GM21526 (cell line): ENCODE measurements around the gene SMG9.
"Not testable (repeated sequence)": the region's sequence is repeated elsewhere in the genome, so short reads cannot be mapped to it uniquely, and the experiment has no call there.

Experiments used
- ATAC-seq: cut with Tn5 transposase; IDR thresholded peaks from one replicate; pipeline ENCODE4 v1.9.1; 2021; ENCODE audit warnings: moderate library complexity; ENCODE audit not compliant: unreplicated experiment, low FRiP score

Gene SMG9

DNA sequence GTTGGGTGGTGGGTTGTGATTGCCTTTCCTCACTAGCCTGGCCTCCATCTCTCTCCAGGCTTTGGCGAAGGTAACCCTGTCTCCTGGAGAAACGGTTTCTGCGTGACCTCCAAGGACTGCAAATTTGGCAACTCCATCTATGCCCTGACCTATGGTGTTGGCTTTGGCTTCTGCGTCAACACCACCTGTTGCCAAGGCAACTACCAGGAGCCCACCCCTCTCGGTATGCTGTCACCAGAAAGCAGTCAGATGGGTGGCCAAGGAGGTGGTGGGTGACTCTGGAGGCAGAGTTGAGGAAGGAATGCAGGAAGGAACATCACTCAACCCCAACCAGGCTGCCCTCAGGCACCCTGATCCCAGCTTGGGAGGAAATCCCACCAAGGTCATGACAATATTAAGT is 57.5 kb downstream of the SMG9 start:
- ATAC-seq, result no peak

DNA sequence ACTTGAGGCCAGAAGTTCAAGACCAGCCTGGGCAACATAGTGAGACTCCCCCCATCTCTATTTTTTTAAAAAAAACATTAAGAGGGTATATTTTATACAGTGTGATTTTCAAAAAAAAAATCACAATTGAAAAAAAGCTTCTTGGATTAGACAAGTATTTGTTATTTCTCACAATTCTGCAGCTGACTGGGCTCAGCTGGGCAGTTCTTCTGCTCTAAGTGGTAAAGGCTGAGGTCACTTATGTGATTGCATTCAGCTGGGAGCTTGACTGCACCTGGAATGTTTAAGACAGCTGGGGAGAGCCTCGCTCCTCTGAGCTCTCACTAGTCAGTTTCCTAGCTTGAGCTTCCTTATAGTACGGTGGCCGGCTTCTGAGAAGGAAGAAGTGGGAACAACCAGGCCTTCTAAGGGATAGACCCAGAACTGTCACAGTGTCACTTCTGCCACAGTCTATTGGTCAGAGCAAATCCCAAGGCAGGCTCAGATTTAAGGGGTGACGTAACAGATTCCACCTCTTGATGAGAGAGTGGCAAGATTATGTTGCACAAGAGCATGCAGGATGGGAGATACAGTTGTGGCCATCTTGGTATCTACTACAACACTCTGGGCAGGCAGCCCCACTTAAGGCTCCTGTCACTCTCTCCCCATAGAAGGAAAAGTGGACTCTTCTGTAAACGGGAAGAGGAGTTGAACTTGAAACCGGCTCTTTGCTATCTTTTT is 58.6 kb downstream of the SMG9 start:
- no peak for ATAC-seq

DNA sequence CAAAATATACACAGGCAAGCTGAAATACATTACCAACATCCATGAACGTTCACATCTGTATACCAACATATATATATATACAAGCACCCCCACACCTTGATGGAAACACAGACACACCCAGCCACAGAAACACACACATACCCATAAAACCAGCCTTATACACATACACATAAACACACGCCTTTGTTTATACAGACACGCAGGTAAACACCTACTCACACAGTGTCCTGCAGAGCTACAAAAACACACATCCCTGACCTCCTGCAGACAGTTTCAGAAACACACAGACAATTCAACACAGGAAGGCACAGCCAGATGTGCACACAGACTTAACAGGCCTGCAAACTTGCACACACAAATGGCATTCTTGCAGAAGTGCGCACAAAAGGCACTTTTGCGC is 60.2 kb downstream of the SMG9 start:
- no peak for ATAC-seq

DNA sequence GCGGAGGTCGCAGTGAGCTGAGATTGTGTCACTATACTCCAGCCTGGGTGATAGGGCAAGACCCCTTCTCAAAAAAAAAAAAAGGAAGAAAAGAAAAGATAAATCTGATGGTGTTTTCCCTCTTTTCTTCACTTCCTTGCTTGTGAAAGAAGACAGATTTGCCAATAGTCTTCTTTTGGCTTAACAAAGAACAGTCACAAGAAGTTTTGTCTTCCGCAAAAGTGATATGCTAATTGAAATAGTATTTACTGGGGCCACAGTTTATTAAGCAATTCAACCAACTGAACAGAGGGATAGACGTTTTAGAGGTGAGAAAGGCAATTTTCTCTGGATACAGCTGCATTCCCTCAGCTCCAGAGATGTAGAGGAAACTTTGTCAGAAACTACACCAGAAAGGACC is 61.9 kb downstream of the SMG9 start:
- no peak for ATAC-seq

DNA sequence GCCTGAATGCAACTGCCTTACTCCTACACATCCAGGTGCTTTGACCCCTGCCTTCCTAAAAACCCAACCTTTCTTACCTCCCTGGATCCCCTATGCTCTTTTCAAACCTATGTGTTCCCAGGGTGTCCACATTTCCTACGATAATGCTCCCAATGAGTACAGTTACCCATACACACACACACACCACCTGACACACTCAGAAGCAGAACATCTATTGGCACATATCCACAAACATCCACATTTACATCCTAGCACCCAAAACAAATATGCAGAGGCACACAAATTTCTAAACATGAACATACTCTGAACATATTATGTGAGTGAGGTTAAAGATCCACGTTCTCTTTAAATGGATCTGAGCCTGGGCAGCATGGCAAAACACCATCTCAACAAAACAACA is 62.4 kb downstream of the SMG9 start:
- no peak for ATAC-seq

DNA sequence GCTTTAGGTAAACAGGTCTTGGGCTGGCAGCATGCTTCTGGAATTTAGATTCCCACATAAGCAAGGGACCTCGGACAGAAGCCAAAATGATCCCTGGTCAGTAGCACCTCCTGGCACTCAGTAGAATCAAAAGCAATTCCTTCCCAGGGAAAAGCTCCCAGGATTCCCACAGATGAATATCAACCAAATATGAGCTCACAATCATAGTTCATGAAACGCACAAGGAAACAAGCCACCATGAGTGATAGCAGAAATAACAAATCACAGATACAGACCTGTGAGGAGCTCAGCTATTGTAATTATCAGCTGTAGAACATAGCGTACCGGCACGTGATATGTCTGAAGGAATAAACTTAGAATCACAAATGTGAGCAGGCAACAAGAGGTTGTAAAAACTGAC is 63.0 kb downstream of the SMG9 start:
- no peak for ATAC-seq

DNA sequence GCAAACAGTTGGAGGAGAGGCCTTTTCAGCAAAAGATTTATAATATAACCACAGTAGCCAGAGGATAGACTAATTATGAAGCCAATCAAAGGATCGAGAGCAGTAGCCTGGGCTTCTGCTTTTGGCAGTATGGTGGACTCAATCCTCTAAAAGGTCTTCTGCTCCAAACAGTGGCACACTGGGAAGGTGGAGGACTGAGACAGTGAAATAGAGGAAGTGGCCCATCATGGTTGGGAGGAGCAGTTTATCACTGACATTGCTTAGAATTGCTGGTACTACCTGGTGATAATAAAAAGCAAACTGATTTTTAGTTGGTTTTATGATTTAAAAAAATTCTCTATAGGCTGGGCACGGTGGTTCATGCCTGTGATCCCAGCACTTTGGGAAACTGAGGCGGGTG is 63.9 kb downstream of the SMG9 start:
- no peak for ATAC-seq

DNA sequence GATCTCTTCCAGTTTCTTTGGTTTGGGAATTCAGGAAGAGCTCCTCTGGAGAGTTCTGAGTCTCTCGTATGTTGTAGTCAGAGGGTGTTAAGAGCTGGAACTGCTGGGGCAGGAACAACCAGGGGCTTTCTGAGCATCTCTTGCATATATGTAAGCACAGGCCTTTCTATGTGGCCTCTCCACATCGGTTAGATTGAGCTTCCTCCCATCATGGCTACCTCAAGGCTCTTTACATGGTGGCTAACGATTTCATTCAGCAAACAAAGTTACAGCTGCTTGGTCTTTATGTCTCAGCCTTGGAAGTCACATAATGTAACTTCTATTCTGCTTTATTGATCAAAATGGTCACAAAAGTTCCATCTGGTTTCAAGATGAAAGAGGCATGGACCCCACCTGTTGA is 64.3 kb downstream of the SMG9 start:
- ATAC-seq, result no peak

DNA sequence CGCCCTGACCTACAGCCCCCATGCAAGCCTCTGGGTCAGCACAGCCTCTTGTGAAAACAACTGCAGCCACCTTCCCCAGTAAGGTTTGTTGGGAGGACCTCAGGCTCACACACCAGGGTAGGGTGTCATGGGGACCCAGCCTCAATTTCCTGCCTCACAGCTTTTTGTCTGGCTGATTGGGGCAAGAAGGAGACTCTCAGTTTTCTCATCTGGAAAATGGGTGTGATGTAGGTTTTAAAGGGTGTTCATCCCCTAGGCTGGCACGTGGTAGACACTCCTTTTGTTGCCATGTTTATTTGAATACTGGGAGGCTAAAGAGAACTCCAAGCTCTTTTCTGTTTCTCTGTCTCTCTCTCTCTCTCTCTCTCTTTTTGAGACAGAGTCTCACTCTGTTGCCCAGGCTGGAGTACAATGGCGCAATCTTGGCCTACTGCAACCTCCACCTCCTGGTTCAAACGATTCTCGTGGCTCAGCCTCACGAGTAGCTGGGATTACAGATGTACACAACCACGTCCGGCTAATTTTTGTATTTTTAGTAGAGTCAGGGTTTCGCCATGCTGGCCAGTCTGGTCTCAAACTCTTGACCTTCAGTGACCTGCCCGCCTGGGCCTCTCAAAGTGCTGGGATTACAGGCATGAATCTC is 66.6 kb downstream of the SMG9 start:
- no peak for ATAC-seq

DNA sequence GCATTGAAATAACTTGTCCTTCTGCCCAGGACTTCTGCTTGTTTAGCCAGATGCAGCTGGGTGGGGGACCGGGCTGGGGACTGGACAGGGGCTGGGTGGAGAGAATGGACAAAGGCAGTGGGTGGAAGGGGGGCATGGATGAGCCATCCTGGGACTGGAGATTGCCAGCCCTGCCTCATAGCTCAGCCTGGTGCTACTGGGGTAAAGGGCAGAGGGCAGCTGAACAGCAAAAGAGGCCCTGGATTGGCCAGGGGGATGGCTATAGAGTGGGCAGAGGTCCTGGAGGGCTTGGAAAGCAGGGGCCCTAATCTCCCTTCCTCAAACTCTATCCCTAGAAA is 67.1 kb downstream of the SMG9 start:
- no peak for ATAC-seq

DNA sequence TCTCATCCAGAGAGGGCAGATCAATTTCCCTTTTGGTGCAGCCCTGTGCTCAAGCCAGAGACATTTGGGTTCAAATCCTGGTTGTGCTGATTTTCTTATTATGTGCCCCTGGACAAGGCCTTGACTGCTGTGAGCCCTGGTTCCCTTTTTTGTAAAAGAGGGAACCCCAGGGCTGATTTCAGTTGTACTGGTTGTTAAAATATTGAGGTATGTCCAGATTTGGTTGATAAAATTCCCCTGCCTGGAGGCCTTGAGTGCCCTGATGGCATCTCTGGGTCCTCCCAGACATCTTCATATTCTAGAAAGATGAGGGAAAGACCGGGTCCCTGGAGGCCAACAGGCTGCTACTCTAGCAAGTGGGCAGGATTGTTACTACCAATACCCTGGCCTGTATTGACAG is 70.4 kb downstream of the SMG9 start:
- no peak for ATAC-seq

DNA sequence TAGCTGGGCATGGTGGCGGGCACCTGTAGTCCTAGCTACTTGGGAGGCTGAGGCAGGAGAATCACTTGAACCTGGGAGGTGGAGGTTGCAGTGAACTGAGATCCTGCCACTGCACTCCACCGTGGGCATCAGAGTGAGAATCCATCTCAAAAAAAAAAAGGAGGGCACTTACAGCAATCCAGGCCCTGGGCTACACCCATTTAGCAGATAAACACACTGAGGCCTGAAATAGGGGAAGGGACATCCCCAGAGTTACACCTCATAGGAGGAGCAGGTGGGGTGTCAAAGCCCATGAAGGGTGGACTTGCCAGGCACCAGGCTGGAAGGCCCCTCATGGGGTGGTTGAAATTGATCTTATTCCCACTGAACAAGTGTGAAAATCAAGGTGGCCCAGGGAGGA is 70.9 kb downstream of the SMG9 start:
- ATAC-seq, result no peak

DNA sequence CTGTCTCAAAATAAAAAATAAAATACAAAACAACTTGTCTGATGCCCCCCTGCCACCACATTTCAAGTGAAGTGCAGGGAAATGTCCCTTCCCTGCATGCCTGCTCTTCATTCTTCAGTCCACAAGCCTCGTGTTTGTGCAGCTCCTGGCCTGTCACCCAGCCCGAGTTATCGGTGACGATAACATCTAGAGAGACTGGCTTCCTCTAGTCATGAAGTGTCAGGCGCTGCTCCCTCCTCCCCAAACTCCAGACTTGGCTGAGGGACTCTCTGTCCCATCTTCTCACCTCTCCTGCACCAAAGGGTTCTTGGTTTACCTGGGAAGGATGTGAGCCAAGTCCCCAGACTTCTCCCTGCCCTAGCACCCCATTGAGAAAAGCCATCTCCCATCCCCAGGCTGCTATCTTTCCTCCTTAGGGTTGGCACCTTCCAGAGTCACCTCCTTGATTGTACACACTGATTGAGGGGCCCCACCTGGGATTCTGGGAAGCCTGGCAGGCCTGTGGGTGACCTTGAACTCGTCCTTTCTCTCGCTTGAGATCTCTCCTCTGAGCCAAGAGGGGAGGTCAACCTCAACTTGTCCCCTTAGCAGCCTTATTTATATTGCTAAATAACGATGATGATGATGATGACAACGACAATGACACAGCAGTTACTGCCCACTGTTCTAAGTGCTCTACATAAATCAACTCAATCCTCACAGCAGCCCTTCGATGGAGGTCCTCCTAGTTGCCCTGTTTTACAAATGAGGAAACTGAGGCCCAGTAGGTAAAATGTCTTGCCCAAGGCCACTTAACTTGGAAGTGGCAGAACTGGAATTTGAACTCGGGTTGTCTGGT is 71.7 kb downstream of the SMG9 start:
- no peak for ATAC-seq

DNA sequence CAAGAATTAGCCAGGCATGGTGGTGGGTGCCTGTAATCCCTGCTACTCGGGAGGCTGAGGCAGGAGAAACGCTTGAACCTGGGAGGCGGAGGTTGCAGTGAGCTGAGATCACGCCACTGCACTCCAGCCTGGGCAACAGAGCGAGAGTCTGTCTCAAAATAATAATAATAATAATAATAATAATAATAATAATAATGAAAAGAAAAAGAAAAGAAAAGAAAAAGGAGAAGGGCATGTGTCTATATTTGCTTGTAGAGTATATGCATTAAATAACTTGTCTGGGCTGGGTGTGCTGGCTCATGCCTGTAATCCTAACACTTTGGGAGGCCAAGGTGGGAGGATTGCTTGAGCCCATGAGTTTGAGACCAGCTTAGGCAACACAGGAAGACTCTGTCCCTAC is 72.5 kb downstream of the SMG9 start:
- not testable (repeated sequence) for ATAC-seq

DNA sequence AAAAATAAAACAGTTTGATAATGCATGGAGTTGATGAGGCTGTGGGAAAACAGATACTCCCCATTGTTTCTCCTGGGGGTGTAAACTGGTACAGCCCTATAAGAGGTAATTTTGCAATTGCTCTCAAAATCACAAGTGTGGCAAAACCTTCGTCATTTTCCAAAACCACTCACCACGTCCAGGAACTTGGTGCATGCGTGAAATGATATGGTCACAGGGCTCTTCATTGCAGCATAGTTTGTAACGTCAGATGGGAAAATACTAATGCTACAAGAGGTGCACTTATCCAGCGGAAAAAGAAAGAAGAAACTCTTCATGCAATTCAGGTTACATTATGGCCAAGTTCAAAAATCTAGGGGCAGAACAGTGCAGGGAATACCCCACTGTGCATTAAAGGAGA is 72.9 kb downstream of the SMG9 start:
- no peak for ATAC-seq

DNA sequence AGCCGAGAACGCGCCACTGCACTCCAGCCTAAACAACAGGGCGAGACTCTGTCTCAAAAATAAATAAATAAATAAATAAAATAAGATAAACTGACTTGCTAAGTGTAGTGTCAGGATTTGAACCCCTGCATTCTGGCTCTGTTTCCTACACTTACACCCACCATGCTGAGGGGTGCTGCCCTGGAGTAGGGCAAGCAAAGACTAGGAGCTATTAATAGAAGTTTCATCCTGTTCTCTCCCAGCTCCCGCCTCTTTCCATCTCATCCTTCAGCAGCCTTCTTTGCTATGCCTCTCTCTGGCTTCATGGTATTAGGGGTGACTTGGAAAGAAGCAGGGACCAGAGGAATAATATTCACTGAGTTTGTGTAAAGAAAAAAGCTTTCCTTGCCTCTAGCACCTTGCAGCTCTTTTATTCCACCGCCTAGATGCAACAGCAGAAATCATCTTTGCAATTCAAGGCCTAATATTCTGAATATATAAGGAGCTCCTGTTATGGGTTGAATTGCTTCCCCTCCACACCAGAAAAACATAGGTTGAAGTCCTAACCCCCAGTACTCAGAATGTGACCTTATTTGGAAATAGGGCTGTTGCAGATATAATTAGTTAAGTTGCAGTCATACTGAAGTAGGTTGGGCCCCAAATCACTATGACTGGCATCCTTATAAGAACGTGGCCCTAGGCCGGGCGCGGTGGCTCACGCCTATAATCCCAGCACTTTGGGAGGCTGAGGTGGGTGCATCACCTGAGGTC is 76.1 kb downstream of the SMG9 start:
- ATAC-seq, result no peak
